ENCODE data around the gene GTF2H4.

GTF2H4 gene

GRCh38 chr6:30882759-30883684, 25.0 kb upstream of the GTF2H4 start:
- DNase-seq (ENCODE audit: low spot score): peak; percentile 10

- DNase-seq (ENCODE audit: low spot score): peak; percentile 87
These were observed 24.1 kb upstream of the GTF2H4 start, which contains the start of gene DDR1 for GRCh38 chr6:30883685-30884520. Gene DDR1, plus strand, starts transcription at chr6:30884519. Its CDS starts 4,211 bp downstream, at chr6:30888730.

GRCh38 chr6:30884521-30885480, 23.2 kb upstream of the GTF2H4 start:
- peak; percentile 58 for DNase-seq (ENCODE audit: low spot score)

GRCh38 chr6:30885481-30885998, 22.5 kb upstream of the GTF2H4 start:
- no peak for DNase-seq (ENCODE audit: low spot score)

- peak; percentile 80 for DNase-seq (ENCODE audit: low spot score)
These were observed 21.8 kb upstream of the GTF2H4 start for GRCh38 chr6:30885999-30886896.

GRCh38 chr6:30886897-30887255, 21.1 kb upstream of the GTF2H4 start:
- DNase-seq (ENCODE audit: low spot score): no peak

- peak; percentile 76 for DNase-seq (ENCODE audit: low spot score)
These were observed 19.8 kb upstream of the GTF2H4 start for GRCh38 chr6:30887901-30888815.

GRCh38 chr6:30888816-30889495, 19.1 kb upstream of the GTF2H4 start:
- no peak for DNase-seq (ENCODE audit: low spot score)

- no peak for DNase-seq (ENCODE audit: low spot score)
These were observed 18.5 kb upstream of the GTF2H4 start for GRCh38 chr6:30889496-30889885.

- no peak for DNase-seq (ENCODE audit: low spot score)
These were observed 17.9 kb upstream of the GTF2H4 start for GRCh38 chr6:30889921-30890645.

GRCh38 chr6:30890646-30891449, 17.2 kb upstream of the GTF2H4 start:
- DNase-seq (ENCODE audit: low spot score): no peak

- no peak for DNase-seq (ENCODE audit: low spot score)
These were observed 16.6 kb upstream of the GTF2H4 start for GRCh38 chr6:30891450-30891723.

- no peak for DNase-seq (ENCODE audit: low spot score)
These were observed 16.0 kb upstream of the GTF2H4 start for GRCh38 chr6:30891816-30892538.

- DNase-seq (ENCODE audit: low spot score): no peak
These were observed 14.9 kb upstream of the GTF2H4 start for GRCh38 chr6:30893001-30893591.

- no peak for DNase-seq (ENCODE audit: low spot score)
These were observed 14.3 kb upstream of the GTF2H4 start for GRCh38 chr6:30893666-30894065.

- DNase-seq (ENCODE audit: low spot score): no peak
These were observed 13.6 kb upstream of the GTF2H4 start for GRCh38 chr6:30894381-30894780.
